Mammary epithelial cell (primary cell): ENCODE data around the gene PCBP1.

Source experiments
- CTCF ChIP-seq, 2 donors: IDR thresholded peaks in 1 of 2; conservative IDR thresholded peaks in 1 of 2; 2 replicates each; pipeline ENCODE4 v1.5.1; 2011 to 2012; ENCODE audit warnings: inconsistent platforms in 2 of 2, low read length in 2 of 2, mild to moderate bottlenecking in 2 of 2, control low read depth in 1 of 2, low read depth in 1 of 2; ENCODE audit not compliant: insufficient read depth in 1 of 2; ENCODE audit errors: extremely low read depth in 1 of 2
- EZH2 ChIP-seq: IDR thresholded peaks from 2 replicates; pipeline ENCODE4 v1.6.1; 2012; ENCODE audit warnings: low read length, inconsistent platforms, borderline replicate concordance

- TF ChIP-seq CTCF (conservative IDR thresholded peaks at IDR 0.05 in 1 of 2, IDR thresholded peaks at IDR 0.05 in 1 of 2; ENCODE audit: extremely low read depth in 1 of 2, insufficient read depth in 1 of 2, low read depth in 1 of 2, low read length in 2 of 2) (no peak), EZH2 (no peak)
Measured at GRCh38 chr2:70046534-70046933, 40.7 kb upstream of the PCBP1 start.
